K562 (cell line): Measurements from ENCODE around the gene GANAB.
"Not testable (repeated sequence)": the region's sequence is repeated elsewhere in the genome, so short reads cannot be mapped to it uniquely, and the experiment has no call there.

Source experiments
- TOE1 ChIP-seq, 2 experiments: fragments of 450-650 bp in 1 of 2; sonication (generic) in 1 of 2; formaldehyde crosslinking in 1 of 2; IDR thresholded peaks; 2 replicates each; pipeline versions ENCODE4 v1.7.1 to v1.8.0; 2016 to 2022; ENCODE audit warnings: borderline replicate concordance in 2 of 2, mild to moderate bottlenecking in 2 of 2, antibody characterized with exemption in 1 of 2, inconsistent platforms in 1 of 2, low read depth in 1 of 2, missing genetic modification reagents in 1 of 2, moderate library complexity in 1 of 2
- ZZZ3 ChIP-seq: fragments of 450-650 bp; IDR thresholded peaks from 2 replicates; pipeline ENCODE4 v1.6.1; 2016; ENCODE audit warnings: antibody characterized with exemption, mild to moderate bottlenecking, moderate library complexity
- TF ChIP-seq, protein P1 (sequence below): fragments of 450-650 bp; formaldehyde crosslinking; IDR thresholded peaks from 2 replicates; pipeline ENCODE4 v1.4.0; 2022; ENCODE audit warnings: mild to moderate bottlenecking, moderate library complexity
- TF ChIP-seq, protein P2 (sequence below): sonication (generic); formaldehyde crosslinking; IDR thresholded peaks from 2 replicates; pipeline ENCODE4 v1.4.0; 2020; ENCODE audit warnings: mild to moderate bottlenecking, missing genetic modification reagents
- TF ChIP-seq, protein P3 (sequence below), 2 experiments: fragments of 450-650 bp in 1 of 2; sonication (generic) in 1 of 2; formaldehyde crosslinking in 1 of 2; IDR thresholded peaks in 1 of 2; conservative IDR thresholded peaks in 1 of 2; 2 replicates each; pipeline versions ENCODE4 v1.6.1 to v1.8.1; 2016 to 2023; ENCODE audit warnings: mild to moderate bottlenecking in 2 of 2, moderate library complexity in 2 of 2, inconsistent platforms in 1 of 2, missing genetic modification reagents in 1 of 2

DNA sequence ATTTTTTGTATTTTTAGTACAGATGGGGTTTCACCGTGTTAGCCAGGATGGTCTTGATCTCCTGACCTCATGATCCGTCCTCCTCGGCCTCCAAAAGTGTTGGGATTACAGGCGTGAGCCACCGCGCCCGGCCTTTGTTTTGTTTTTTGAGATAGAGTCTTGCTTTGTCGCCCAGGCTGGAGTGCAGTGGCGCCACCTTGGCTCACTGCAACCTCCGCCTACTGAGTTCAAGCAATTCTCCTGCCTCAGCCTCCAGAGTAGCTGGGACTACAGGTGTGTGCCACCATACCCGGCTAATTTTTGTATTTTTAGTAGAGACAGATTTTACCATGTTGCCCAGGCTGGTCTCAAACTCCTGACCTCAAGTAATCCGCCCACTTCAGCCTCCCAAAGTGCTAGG, 3.9 kb upstream of the GANAB start:
- TF ChIP-seq, protein P1, sequence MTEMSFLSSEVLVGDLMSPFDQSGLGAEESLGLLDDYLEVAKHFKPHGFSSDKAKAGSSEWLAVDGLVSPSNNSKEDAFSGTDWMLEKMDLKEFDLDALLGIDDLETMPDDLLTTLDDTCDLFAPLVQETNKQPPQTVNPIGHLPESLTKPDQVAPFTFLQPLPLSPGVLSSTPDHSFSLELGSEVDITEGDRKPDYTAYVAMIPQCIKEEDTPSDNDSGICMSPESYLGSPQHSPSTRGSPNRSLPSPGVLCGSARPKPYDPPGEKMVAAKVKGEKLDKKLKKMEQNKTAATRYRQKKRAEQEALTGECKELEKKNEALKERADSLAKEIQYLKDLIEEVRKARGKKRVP (CRISPR knock-in tag): not testable (repeated sequence)
- TF ChIP-seq, protein P2, sequence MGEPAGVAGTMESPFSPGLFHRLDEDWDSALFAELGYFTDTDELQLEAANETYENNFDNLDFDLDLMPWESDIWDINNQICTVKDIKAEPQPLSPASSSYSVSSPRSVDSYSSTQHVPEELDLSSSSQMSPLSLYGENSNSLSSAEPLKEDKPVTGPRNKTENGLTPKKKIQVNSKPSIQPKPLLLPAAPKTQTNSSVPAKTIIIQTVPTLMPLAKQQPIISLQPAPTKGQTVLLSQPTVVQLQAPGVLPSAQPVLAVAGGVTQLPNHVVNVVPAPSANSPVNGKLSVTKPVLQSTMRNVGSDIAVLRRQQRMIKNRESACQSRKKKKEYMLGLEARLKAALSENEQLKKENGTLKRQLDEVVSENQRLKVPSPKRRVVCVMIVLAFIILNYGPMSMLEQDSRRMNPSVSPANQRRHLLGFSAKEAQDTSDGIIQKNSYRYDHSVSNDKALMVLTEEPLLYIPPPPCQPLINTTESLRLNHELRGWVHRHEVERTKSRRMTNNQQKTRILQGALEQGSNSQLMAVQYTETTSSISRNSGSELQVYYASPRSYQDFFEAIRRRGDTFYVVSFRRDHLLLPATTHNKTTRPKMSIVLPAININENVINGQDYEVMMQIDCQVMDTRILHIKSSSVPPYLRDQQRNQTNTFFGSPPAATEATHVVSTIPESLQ: not testable (repeated sequence)
- TF ChIP-seq, protein P3, sequence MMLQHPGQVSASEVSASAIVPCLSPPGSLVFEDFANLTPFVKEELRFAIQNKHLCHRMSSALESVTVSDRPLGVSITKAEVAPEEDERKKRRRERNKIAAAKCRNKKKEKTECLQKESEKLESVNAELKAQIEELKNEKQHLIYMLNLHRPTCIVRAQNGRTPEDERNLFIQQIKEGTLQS (IDR thresholded peaks at IDR 0.05): not testable (repeated sequence)
- TF ChIP-seq, protein P3 (CRISPR knock-in tag; conservative IDR thresholded peaks at IDR 0.05): not testable (repeated sequence)
- TF ChIP-seq TOE1 (IDR thresholded peaks at IDR 0.05; ENCODE audit: borderline replicate concordance); TOE1 (CRISPR knock-in tag; IDR thresholded peaks at IDR 0.05; ENCODE audit: borderline replicate concordance, low read depth); ZZZ3: not testable (repeated sequence)
